PC-9 (cell line): ENCODE data around the gene DPP7.

ENCODE experiments used
- EZH2 ChIP-seq: fragments of 200-600 bp; sonication (generic); IDR thresholded peaks from 2 replicates; pipeline ENCODE4 v1.8.0; 2017; ENCODE audit warnings: antibody characterized with exemption, low read depth
- TF ChIP-seq, protein P1 (sequence below): fragments of 200-600 bp; sonication (generic); conservative IDR thresholded peaks from 2 replicates; pipeline ENCODE4 v1.6.1; 2017; ENCODE audit warnings: mixed run types, antibody characterized with exemption, mild to moderate bottlenecking, moderate library complexity

GRCh38 chr9:137163805-137164204, 49.3 kb upstream of the DPP7 start:
- TF ChIP-seq, protein P1, sequence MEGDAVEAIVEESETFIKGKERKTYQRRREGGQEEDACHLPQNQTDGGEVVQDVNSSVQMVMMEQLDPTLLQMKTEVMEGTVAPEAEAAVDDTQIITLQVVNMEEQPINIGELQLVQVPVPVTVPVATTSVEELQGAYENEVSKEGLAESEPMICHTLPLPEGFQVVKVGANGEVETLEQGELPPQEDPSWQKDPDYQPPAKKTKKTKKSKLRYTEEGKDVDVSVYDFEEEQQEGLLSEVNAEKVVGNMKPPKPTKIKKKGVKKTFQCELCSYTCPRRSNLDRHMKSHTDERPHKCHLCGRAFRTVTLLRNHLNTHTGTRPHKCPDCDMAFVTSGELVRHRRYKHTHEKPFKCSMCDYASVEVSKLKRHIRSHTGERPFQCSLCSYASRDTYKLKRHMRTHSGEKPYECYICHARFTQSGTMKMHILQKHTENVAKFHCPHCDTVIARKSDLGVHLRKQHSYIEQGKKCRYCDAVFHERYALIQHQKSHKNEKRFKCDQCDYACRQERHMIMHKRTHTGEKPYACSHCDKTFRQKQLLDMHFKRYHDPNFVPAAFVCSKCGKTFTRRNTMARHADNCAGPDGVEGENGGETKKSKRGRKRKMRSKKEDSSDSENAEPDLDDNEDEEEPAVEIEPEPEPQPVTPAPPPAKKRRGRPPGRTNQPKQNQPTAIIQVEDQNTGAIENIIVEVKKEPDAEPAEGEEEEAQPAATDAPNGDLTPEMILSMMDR: no peak
- TF ChIP-seq EZH2: no peak
